ENCODE measurements around the gene TP53BP2.
"Not testable (repeated sequence)": the region's sequence is repeated elsewhere in the genome, so short reads cannot be mapped to it uniquely, and the experiment has no call there.

TP53BP2 gene, protein sequence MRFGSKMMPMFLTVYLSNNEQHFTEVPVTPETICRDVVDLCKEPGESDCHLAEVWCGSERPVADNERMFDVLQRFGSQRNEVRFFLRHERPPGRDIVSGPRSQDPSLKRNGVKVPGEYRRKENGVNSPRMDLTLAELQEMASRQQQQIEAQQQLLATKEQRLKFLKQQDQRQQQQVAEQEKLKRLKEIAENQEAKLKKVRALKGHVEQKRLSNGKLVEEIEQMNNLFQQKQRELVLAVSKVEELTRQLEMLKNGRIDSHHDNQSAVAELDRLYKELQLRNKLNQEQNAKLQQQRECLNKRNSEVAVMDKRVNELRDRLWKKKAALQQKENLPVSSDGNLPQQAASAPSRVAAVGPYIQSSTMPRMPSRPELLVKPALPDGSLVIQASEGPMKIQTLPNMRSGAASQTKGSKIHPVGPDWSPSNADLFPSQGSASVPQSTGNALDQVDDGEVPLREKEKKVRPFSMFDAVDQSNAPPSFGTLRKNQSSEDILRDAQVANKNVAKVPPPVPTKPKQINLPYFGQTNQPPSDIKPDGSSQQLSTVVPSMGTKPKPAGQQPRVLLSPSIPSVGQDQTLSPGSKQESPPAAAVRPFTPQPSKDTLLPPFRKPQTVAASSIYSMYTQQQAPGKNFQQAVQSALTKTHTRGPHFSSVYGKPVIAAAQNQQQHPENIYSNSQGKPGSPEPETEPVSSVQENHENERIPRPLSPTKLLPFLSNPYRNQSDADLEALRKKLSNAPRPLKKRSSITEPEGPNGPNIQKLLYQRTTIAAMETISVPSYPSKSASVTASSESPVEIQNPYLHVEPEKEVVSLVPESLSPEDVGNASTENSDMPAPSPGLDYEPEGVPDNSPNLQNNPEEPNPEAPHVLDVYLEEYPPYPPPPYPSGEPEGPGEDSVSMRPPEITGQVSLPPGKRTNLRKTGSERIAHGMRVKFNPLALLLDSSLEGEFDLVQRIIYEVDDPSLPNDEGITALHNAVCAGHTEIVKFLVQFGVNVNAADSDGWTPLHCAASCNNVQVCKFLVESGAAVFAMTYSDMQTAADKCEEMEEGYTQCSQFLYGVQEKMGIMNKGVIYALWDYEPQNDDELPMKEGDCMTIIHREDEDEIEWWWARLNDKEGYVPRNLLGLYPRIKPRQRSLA

DNA sequence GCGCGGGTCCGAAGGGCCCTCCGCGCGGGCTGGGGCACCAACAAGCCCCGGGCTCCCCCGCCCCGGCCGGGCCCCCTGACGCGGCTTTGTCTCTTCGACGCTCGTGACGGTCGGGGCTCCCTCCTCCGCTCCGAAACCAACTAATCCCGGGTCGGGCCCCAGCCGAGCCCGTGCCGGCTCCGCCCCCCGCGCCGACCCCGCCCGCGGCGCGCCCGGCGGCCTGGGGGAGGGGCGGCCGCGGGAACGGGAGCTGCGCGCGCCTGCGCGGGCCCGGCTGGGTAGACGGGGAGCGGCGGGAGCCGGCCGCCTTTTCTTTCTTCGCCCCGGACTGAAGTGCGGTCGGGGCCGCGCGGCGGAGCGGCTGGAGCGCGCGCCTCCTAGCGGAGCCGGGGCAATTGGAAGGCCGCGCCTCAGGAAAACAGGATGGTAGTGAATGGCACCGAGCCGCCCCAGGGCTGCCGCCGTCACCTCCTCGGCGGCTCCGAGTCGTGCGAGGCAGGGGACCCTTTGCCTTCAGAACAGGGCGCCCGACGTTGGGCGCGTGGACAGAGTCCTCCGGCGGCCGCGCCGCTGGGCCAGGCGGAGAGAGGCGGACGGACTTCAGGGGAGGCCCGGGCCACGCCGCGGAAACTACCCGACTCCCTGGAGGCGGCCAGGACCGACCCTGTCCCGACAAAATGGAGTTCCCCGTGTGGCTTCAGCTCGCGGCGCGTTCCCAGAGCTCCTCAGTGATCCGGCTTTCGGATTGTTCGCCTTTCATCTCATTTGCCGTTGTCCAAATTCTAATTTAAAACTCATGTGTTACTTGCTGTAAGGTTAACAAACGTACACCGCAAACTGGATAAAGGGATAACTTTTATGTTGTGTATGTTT is at the start of gene TP53BP2:
TP53BP2 (minus strand) TSS at position 138 of the 873 bp plus-strand sequence. CDS start 267 bp downstream, outside the sequence.
- peak within 1 kb of the TSS; percentile 65 for H3K4me3 ChIP-seq (ENCODE audit: low read depth, low read length)
- in situ Hi-C loops (cut with HindIII; ENCODE audit: low sequenced_read_pairs) = no loop called here
- peak; percentile 66 for DNase-seq (ENCODE audit: low read depth)
- TF ChIP-seq, protein P1, sequence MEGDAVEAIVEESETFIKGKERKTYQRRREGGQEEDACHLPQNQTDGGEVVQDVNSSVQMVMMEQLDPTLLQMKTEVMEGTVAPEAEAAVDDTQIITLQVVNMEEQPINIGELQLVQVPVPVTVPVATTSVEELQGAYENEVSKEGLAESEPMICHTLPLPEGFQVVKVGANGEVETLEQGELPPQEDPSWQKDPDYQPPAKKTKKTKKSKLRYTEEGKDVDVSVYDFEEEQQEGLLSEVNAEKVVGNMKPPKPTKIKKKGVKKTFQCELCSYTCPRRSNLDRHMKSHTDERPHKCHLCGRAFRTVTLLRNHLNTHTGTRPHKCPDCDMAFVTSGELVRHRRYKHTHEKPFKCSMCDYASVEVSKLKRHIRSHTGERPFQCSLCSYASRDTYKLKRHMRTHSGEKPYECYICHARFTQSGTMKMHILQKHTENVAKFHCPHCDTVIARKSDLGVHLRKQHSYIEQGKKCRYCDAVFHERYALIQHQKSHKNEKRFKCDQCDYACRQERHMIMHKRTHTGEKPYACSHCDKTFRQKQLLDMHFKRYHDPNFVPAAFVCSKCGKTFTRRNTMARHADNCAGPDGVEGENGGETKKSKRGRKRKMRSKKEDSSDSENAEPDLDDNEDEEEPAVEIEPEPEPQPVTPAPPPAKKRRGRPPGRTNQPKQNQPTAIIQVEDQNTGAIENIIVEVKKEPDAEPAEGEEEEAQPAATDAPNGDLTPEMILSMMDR (IDR thresholded peaks at IDR 0.05; ENCODE audit: low read depth, low read length, missing control alignments) = peak; percentile 60

DNA sequence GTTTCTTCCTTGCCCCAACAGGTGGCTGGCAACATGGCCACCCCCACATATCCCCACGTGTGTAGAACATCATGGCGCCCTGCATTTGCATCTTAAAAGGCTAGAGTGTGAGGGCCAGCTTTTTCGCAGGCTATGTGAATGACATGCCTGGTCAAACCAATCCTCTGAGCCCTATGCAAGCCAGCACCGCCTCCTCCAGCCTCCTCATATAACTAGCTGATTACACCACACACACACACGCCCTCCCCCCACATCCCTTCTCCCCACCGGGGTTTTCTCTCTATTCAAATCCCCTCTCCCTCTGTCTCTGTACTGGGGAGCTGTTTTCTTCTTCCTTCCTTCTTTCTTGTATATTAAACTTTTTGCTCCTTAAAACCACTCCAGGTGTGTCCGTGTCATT is 44.7 kb upstream of the TP53BP2 start:
- in situ Hi-C loops (cut with HindIII; ENCODE audit: low sequenced_read_pairs); H3K4me3 ChIP-seq (ENCODE audit: low read depth, low read length); DNase-seq (ENCODE audit: low read depth): not testable (repeated sequence)

DNA sequence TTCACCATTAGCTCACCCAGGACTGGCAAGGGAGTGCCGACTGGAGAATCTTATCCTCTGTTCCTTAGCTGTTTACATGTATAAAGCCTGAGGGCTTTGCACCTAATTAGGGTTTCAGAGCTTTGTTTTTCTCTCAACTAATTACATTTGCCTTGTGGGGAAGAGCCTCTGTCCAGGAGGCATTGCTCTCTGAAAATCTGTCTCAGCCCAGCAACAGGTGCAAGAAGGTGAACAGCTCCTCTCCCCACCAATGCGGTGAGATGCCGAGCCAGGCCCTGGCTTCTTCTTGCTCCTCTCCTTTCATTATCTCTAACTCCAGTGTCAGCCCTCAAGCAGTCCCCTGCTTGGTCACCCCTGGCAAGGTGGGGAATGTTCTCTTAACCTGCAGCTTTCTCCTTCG is 43.6 kb upstream of the TP53BP2 start:
- in situ Hi-C loops (cut with HindIII; ENCODE audit: low sequenced_read_pairs); DNase-seq (ENCODE audit: low read depth); H3K4me3 ChIP-seq (ENCODE audit: low read depth, low read length): not testable (repeated sequence)

DNA sequence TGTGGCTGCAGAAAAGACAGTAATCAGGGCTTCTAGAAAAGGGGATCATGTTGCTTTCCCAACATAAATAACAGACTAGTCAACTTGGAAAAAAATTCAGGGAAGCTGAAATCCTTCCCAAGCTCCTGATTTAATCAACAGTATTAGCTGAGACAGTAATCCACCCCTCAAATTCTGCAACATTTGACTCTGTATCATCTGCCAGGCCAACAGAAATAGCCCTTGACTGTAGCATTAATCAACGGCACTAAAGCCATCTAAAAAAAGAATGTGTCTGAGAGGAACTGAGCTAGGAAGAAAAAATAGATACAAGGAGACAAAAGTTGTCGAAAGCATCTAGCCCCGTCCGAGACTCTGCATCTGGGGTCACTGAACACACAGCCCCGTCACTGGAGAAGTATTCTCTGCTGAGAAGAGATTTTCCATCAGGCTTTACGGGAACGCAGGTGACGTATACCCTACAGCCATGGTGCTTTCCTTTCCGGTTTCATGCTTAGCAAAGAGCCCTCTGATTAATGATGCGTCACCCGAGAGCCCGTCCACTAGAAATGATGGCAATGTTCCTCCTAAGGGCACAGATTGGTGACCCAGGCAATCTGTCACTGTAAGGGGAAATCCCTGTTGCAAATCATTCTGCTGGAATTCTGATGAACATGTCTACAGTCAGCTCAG is 42.1 kb upstream of the TP53BP2 start:
- no peak overlapping the region for H3K4me3 ChIP-seq (ENCODE audit: low read depth, low read length)
- in situ Hi-C loops (cut with HindIII; ENCODE audit: low sequenced_read_pairs) = no loop called here
- peak; percentile 78 for DNase-seq (ENCODE audit: low read depth)
- TF ChIP-seq, protein P1 (IDR thresholded peaks at IDR 0.05; ENCODE audit: low read depth, low read length, missing control alignments) = no peak

DNA sequence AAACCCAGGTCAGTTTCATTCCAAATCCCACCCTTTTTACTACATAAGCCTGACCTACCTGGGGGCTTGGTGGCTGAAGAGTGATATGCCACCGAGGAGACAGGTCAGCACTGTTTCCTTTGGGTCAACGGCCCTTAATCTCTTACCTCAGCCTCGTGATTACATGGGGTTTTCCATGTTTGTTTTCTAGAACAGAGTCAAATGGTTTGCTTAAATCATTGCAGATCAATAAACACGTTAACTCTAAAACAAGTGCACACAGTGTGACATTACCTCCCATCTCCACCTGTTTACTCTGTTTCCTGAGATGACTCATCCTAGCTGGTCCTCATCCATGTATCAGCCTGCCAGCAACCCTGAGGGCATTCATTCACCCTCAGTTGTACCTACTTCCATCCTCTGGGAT is 40.8 kb upstream of the TP53BP2 start:
- in situ Hi-C loops (cut with HindIII; ENCODE audit: low sequenced_read_pairs) = no loop called here
- no peak overlapping the region for H3K4me3 ChIP-seq (ENCODE audit: low read depth, low read length)
- TF ChIP-seq, protein P1 (IDR thresholded peaks at IDR 0.05; ENCODE audit: low read depth, low read length, missing control alignments) = no peak
- no peak for DNase-seq (ENCODE audit: low read depth)

DNA sequence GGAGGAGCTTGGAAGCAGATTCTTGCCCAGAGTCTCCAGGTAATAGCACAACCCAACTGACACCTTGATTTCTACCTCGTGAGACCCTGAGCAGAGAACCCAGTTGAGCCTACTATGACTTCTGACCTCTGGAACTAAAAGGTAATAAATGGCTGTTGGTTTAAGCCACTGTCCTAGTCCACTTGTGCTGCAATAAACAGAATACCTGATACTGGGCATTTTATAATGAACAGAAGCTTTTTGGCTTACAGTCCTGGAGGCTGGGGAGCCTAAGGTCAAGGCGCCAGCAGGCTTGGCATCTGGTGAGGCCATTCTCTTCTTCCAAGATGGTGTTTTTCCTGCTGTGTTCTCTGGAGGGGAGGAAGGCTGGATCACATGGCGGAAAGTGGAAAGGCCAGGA is 39.9 kb upstream of the TP53BP2 start:
- in situ Hi-C loops (cut with HindIII; ENCODE audit: low sequenced_read_pairs) = no loop called here
- no peak for DNase-seq (ENCODE audit: low read depth)
- no peak overlapping the region for H3K4me3 ChIP-seq (ENCODE audit: low read depth, low read length)
- TF ChIP-seq, protein P1 (IDR thresholded peaks at IDR 0.05; ENCODE audit: low read depth, low read length, missing control alignments) = no peak

Data from astrocyte of the cerebellum (primary cell).